PC-3 (cell line): ENCODE measurements around the gene CHID1. TPM values are rescaled to one million over a fixed set of nuclear protein-coding genes. Genes with fewer than 3 reads are reported as not detected.

Experiments used
- ATAC-seq: fragments of 200-7000 bp; cut with Tn5 transposase; 2 replicates; pipeline ENCODE4 v1.9.1; 2020; ENCODE audit warnings: mild to moderate bottlenecking, moderate library complexity
- BruUV-seq: library from RNA; stranded (reverse); fragments of 400-500 nt; replicated peaks from 2 replicates; lab custom pipeline; 2021; lab: Mats Ljungman, UMichigan
- CTCF ChIA-PET: fragments of 300-600 bp; sonication (Branson Sonifier 250); formaldehyde crosslinking; loops from one replicate; lab custom pipeline; 2022; ENCODE audit warnings: antibody characterized with exemption; lab: Charles Lee
- POLR2A ChIA-PET: fragments of 300-600 bp; sonication (Branson Sonifier 250); formaldehyde crosslinking; loops from one replicate; lab custom pipeline; 2022; ENCODE audit warnings: antibody characterized with exemption; ENCODE audit not compliant: unreplicated experiment; lab: Charles Lee
- DNase-seq: peaks from one replicate; pipeline ENCODE4 v3.0.0-alpha.2; 2015
- H2AFZ ChIP-seq: fragments of 300-600 bp; sonication (generic); 2 replicates; pipeline ENCODE4 v1.6.0; 2016; ENCODE audit warnings: antibody characterized with exemption, low read length
- H3F3A ChIP-seq: fragments of 300-600 bp; sonication (generic); one replicate; pipeline ENCODE4 v1.6.0; 2017; ENCODE audit warnings: antibody characterized with exemption, low read length, control low read depth, mild to moderate bottlenecking; ENCODE audit not compliant: unreplicated experiment
- H3K27ac ChIP-seq: fragments of 300-600 bp; sonication (generic); 2 replicates; pipeline ENCODE4 v1.5.1; 2016; ENCODE audit warnings: mild to moderate bottlenecking, low read length
- H3K27me3 ChIP-seq: fragments of 300-600 bp; sonication (generic); 2 replicates; pipeline ENCODE4 v1.6.1; 2016; ENCODE audit warnings: low read length, mixed read lengths
- H3K36me3 ChIP-seq: fragments of 300-600 bp; sonication (generic); 2 replicates; pipeline ENCODE4 v1.6.1; 2016; ENCODE audit warnings: low read depth, mixed run types, low read length, mixed read lengths
- H3K4me1 ChIP-seq: fragments of 300-600 bp; sonication (generic); 2 replicates; pipeline ENCODE4 v1.5.1; 2016; ENCODE audit warnings: low read length; ENCODE audit not compliant: insufficient read depth
- H3K4me2 ChIP-seq: fragments of 300-600 bp; sonication (generic); 2 replicates; pipeline ENCODE4 v1.6.0; 2016; ENCODE audit warnings: low read length
- H3K4me3 ChIP-seq: fragments of 300-600 bp; sonication (generic); 2 replicates; pipeline ENCODE4 v1.5.1; 2016; ENCODE audit warnings: mild to moderate bottlenecking, low read length, mixed read lengths
- H3K79me2 ChIP-seq: fragments of 300-600 bp; sonication (generic); 2 replicates; pipeline ENCODE4 v1.6.1; 2017; ENCODE audit warnings: low read length, mixed read lengths
- H3K9ac ChIP-seq: fragments of 300-600 bp; sonication (generic); 2 replicates; pipeline ENCODE4 v1.6.0; 2016; ENCODE audit warnings: mild to moderate bottlenecking, low read length
- H3K9me2 ChIP-seq: fragments of 300-600 bp; sonication (generic); replicated peaks from 2 replicates; pipeline ENCODE4 v1.6.1; 2016; ENCODE audit warnings: mixed run types, low read length, mixed read lengths
- H3K9me3 ChIP-seq: fragments of 300-600 bp; sonication (generic); 2 replicates; pipeline ENCODE4 v1.6.1; 2016; ENCODE audit warnings: low read length, mixed read lengths
- H4K20me1 ChIP-seq: fragments of 300-600 bp; sonication (generic); 2 replicates; pipeline ENCODE4 v1.6.1; 2016; ENCODE audit warnings: low read length, mixed read lengths
- CTCF ChIP-seq: fragments of 300-600 bp; sonication (generic); conservative IDR thresholded peaks from 2 replicates; pipeline ENCODE4 v1.5.1; 2017; ENCODE audit warnings: antibody characterized with exemption, low read depth, mild to moderate bottlenecking, low read length
- EZH2 ChIP-seq: fragments of 300-600 bp; sonication (generic); IDR thresholded peaks from one replicate; pipeline ENCODE4 v1.6.1; 2017; ENCODE audit warnings: antibody characterized with exemption, mild to moderate bottlenecking, low read length; ENCODE audit not compliant: unreplicated experiment
- EZH2phosphoT487 ChIP-seq: fragments of 300-600 bp; sonication (generic); IDR thresholded peaks from 2 replicates; pipeline ENCODE4 v1.6.1; 2018; ENCODE audit warnings: mild to moderate bottlenecking, antibody characterized with exemption, low read length, borderline replicate concordance
- intact Hi-C: fragments of 100-400 bp; cut with micrococcal nuclease; formaldehyde crosslinking; loops from 2 replicates; pipeline ENCODE4 v1.9.0; 2023
- total RNA-seq: library from RNA; depleted of rRNA; stranded (reverse); fragments of >200 nt; gene quantifications from 2 replicates; pipeline ENCODE4 v1.2.3, GENCODE V29; 2014

Gene CHID1
- total RNA-seq, 1 experiment from 2014 or later: 70.2 TPM

GRCh38 chr11:952406-953385 lies 42.1 kb upstream of the CHID1 start:
- H3K36me3 ChIP-seq: peaks cover 12% of the 10 kb centered on the region; the same call in 1 of the 2 replicates
- TF ChIP-seq CTCF: no peak
- TF ChIP-seq EZH2phosphoT487: no peak
- no peak for TF ChIP-seq EZH2
- intact Hi-C loops: no loop called here
- BruUV-seq: no TSS peak
- DNase-seq: no peak
- no peak overlapping the region for H3K9ac ChIP-seq
- H3K27me3 ChIP-seq: no peaks in the 10 kb centered on the region
- H3K4me3 ChIP-seq: no peak overlapping the region
- peaks cover 5% of the 10 kb centered on the region; the same call in 1 of the 2 replicates for H4K20me1 ChIP-seq
- ChIA-PET CTCF (no interaction called here), POLR2A (no interaction called here)
- H2AFZ ChIP-seq: no peak overlapping the region
- H3K79me2 ChIP-seq: peaks cover 46% of the 10 kb centered on the region
- H3K4me2 ChIP-seq: no peak overlapping the region
- no peaks in the 10 kb centered on the region for H3K9me2 ChIP-seq
- no peaks in the 10 kb centered on the region for H3F3A ChIP-seq
- ATAC-seq: no peak
- no peaks in the 10 kb centered on the region for H3K9me3 ChIP-seq
- H3K4me1 ChIP-seq: peaks cover 20% of the 10 kb centered on the region
- no peak overlapping the region for H3K27ac ChIP-seq

- H3K9me3 ChIP-seq: no peaks in the 10 kb centered on the region
- no peak overlapping the region for H3K4me3 ChIP-seq
- no peaks in the 10 kb centered on the region for H3K27me3 ChIP-seq
- H3K9me2 ChIP-seq: no peaks in the 10 kb centered on the region
- no peaks in the 10 kb centered on the region for H3F3A ChIP-seq
- intact Hi-C loops: no loop called here
- no peak overlapping the region for H3K27ac ChIP-seq
- DNase-seq (no peak), ATAC-seq (no peak)
- CTCF ChIA-PET: no interaction called here
- POLR2A ChIA-PET: no interaction called here
- peaks cover 20% of the 10 kb centered on the region for H3K4me1 ChIP-seq
- TF ChIP-seq CTCF (no peak), EZH2phosphoT487 (no peak), EZH2 (no peak)
- no TSS peak for BruUV-seq
- peaks cover 13% of the 10 kb centered on the region; the same call in 1 of the 2 replicates for H3K36me3 ChIP-seq
- no peak overlapping the region for H3K4me2 ChIP-seq
- H4K20me1 ChIP-seq: peaks cover 5% of the 10 kb centered on the region; the same call in 1 of the 2 replicates
- no peak overlapping the region for H3K9ac ChIP-seq
- H2AFZ ChIP-seq: no peak overlapping the region
- H3K79me2 ChIP-seq: peaks cover 34% of the 10 kb centered on the region
These were observed 40.9 kb upstream of the CHID1 start for GRCh38 chr11:951507-951906.

- Histone ChIP-seq H3K4me2 (no peak overlapping the region), H3K4me1 (no peaks in the 10 kb centered on the region), H3K79me2 (peaks cover 23% of the 10 kb centered on the region), H3K27me3 (no peaks in the 10 kb centered on the region), H3K9me2 (no peaks in the 10 kb centered on the region), H3F3A (no peaks in the 10 kb centered on the region), H4K20me1 (no peaks in the 10 kb centered on the region), H3K9ac (no peak overlapping the region), H3K9me3 (no peaks in the 10 kb centered on the region), H3K36me3 (peaks cover 16% of the 10 kb centered on the region), H3K27ac (no peak overlapping the region), H2AFZ (no peak overlapping the region), H3K4me3 (no peak overlapping the region)
- intact Hi-C loops: no loop called here
- ATAC-seq: no peak
- no peak for DNase-seq
- ChIA-PET POLR2A (no interaction called here), CTCF (no interaction called here)
- TF ChIP-seq CTCF: no peak
- no peak for TF ChIP-seq EZH2
- TF ChIP-seq EZH2phosphoT487: no peak
- BruUV-seq: no TSS peak
These were observed 37.1 kb upstream of the CHID1 start for GRCh38 chr11:947744-948143.
